HepG2 (cell line): ENCODE results near the gene CGA. TPM values are rescaled to one million over a fixed set of nuclear protein-coding genes. Genes with fewer than 3 reads are reported as not detected.
A peak's percentile ranks its signal among the peaks of the same experiment; 100 is the strongest.

ENCODE experiments used
- ASH2L ChIP-seq: fragments of 300-600, 200-600 bp; sonication (generic); IDR thresholded peaks from 2 replicates; pipeline ENCODE4 v1.7.0; 2017; ENCODE audit warnings: low read depth, mild to moderate bottlenecking, moderate library complexity, mixed read lengths, low read length; ENCODE audit not compliant: insufficient read length
- CEBPG ChIP-seq: IDR thresholded peaks from 2 replicates; pipeline ENCODE4 v1.6.1; 2016
- E2F5 ChIP-seq: sonication (generic); formaldehyde crosslinking; conservative IDR thresholded peaks from 2 replicates; pipeline ENCODE4 v1.4.0; 2020; ENCODE audit warnings: missing genetic modification reagents
- FOXO1 ChIP-seq: sonication (generic); formaldehyde crosslinking; IDR thresholded peaks from 2 replicates; pipeline ENCODE4 v1.4.0; 2020; ENCODE audit warnings: missing genetic modification reagents
- FUBP1 ChIP-seq: sonication (generic); formaldehyde crosslinking; IDR thresholded peaks from 2 replicates; pipeline ENCODE4 v1.5.1; 2020; ENCODE audit warnings: missing genetic modification reagents, mild to moderate bottlenecking, borderline replicate concordance
- MTERF4 ChIP-seq: sonication (generic); formaldehyde crosslinking; IDR thresholded peaks from 2 replicates; pipeline ENCODE4 v1.8.0; 2023; ENCODE audit warnings: mild to moderate bottlenecking, missing genetic modification reagents
- NCOA2 ChIP-seq: sonication (generic); formaldehyde crosslinking; IDR thresholded peaks from 2 replicates; pipeline ENCODE4 v1.8.0; 2022; ENCODE audit warnings: inconsistent platforms
- PRPF4 ChIP-seq: fragments of 200-400 bp; formaldehyde crosslinking; IDR thresholded peaks from 2 replicates; pipeline ENCODE4 v1.6.1; 2016; ENCODE audit warnings: low read length, low read depth; ENCODE audit not compliant: poor library complexity, severe bottlenecking
- RARA ChIP-seq: IDR thresholded peaks from 2 replicates; pipeline ENCODE4 v1.6.1; 2016; ENCODE audit warnings: missing genetic modification reagents, missing compliant biosample characterization
- SAP130 ChIP-seq: IDR thresholded peaks from 2 replicates; pipeline ENCODE4 v1.6.1; 2016; ENCODE audit warnings: low read depth
- SNAPC5 ChIP-seq: sonication (generic); formaldehyde crosslinking; IDR thresholded peaks from 2 replicates; pipeline ENCODE4 v1.8.1; 2023; ENCODE audit warnings: mild to moderate bottlenecking, missing genetic modification reagents, borderline replicate concordance
- XRCC5 ChIP-seq: fragments of 200-400 bp; formaldehyde crosslinking; optimal IDR thresholded peaks from 2 replicates; pipeline ENCODE3; 2017; ENCODE audit warnings: mild to moderate bottlenecking, low read length
- ZBTB1 ChIP-seq: sonication (generic); formaldehyde crosslinking; IDR thresholded peaks from 2 replicates; pipeline ENCODE4 v1.4.0; 2020; ENCODE audit warnings: missing genetic modification reagents, borderline replicate concordance
- ZNF24 ChIP-seq: fragments of 450-650 bp; IDR thresholded peaks from 2 replicates; pipeline ENCODE4 v1.6.1; 2017; ENCODE audit warnings: antibody characterized with exemption, mild to moderate bottlenecking
- ZNF367 ChIP-seq: sonication (generic); formaldehyde crosslinking; IDR thresholded peaks from 2 replicates; pipeline ENCODE4 v1.4.0; 2020; ENCODE audit warnings: missing genetic modification reagents, borderline replicate concordance
- ZNF451 ChIP-seq: sonication (generic); formaldehyde crosslinking; IDR thresholded peaks from 2 replicates; pipeline ENCODE4 v1.5.0; 2020; ENCODE audit warnings: mild to moderate bottlenecking, missing genetic modification reagents
- ZNF503 ChIP-seq: sonication (generic); formaldehyde crosslinking; IDR thresholded peaks from 2 replicates; pipeline ENCODE4 v1.4.0; 2020; ENCODE audit warnings: missing genetic modification reagents
- ZNF619 ChIP-seq: sonication (generic); formaldehyde crosslinking; IDR thresholded peaks from 2 replicates; pipeline ENCODE4 v1.4.0; 2020; ENCODE audit warnings: mild to moderate bottlenecking, missing genetic modification reagents
- ZNF687 ChIP-seq: sonication (generic); formaldehyde crosslinking; IDR thresholded peaks from 2 replicates; pipeline ENCODE4 v1.5.1; 2020; ENCODE audit warnings: mild to moderate bottlenecking, missing genetic modification reagents, moderate library complexity
- ZNF703 ChIP-seq: sonication (generic); formaldehyde crosslinking; IDR thresholded peaks from 2 replicates; pipeline ENCODE4 v1.5.1; 2020; ENCODE audit warnings: missing genetic modification reagents, mild to moderate bottlenecking, moderate library complexity, borderline replicate concordance
- ZNF746 ChIP-seq: sonication (generic); formaldehyde crosslinking; IDR thresholded peaks from 2 replicates; pipeline ENCODE4 v1.8.0; 2022; ENCODE audit warnings: mild to moderate bottlenecking, missing genetic modification reagents
- ZSCAN31 ChIP-seq: sonication (generic); formaldehyde crosslinking; IDR thresholded peaks from 2 replicates; pipeline ENCODE4 v1.5.0; 2020; ENCODE audit warnings: low read depth, mild to moderate bottlenecking, missing genetic modification reagents
- polyA plus RNA-seq, 8 experiments: library from polyadenylated mRNA; depleted of rRNA in 3 of 8; stranded (reverse) in 7 of 8; unstranded in 1 of 8; fragments of >200 nt; fragmentation: Illumina TruSeq in 4 of 8; extraction: Trizol in 4 of 8; gene quantifications; 2 replicates each; pipeline versions ENCODE4 v1.2.1 to v1.2.3, GENCODE V29; 2011 to 2016; ENCODE audit warnings: low read depth in 4 of 8, missing spikeins in 1 of 8, mixed read lengths in 1 of 8; ENCODE audit not compliant: insufficient read depth in 1 of 8
- total RNA-seq, 5 experiments: library from RNA; depleted of rRNA; stranded (reverse); fragments of >200 nt; fragmentation: Illumina TruSeq; extraction: Trizol; gene quantifications; 2 replicates each; pipeline ENCODE4 v1.2.3, GENCODE V29; 2016; ENCODE audit warnings: low read depth in 1 of 5

The CGA gene
- total and polyA plus RNA-seq, 2 of the 13 experiments (the other 11 are each of a cell fraction or from before 2014, with no cell fraction given) = 0.09 TPM; not detected in 1

- TF ChIP-seq NCOA2 (CRISPR knock-in tag) = peak; percentile 71
- no peak for TF ChIP-seq SNAPC5 (CRISPR knock-in tag)
- TF ChIP-seq ZNF451 (CRISPR knock-in tag) = no peak
- no peak for TF ChIP-seq ZNF703
- no peak for TF ChIP-seq XRCC5
- peak; percentile 66; the same call in 1 of the 2 replicates for TF ChIP-seq FOXO1
- TF ChIP-seq ASH2L = no peak
- no peak for TF ChIP-seq ZNF746 (CRISPR knock-in tag)
- no peak for TF ChIP-seq ZNF367
- TF ChIP-seq ZNF687 (CRISPR knock-in tag) = no peak
- no peak for TF ChIP-seq ZSCAN31 (CRISPR knock-in tag)
- TF ChIP-seq PRPF4 = no peak
- TF ChIP-seq ZNF503 (CRISPR knock-in tag) = peak; percentile 72
- 0 out of 2 replicates have a peak, but pooled peaks have one; percentile 35 for TF ChIP-seq CEBPG (CRISPR knock-in tag)
- no peak for TF ChIP-seq MTERF4
- TF ChIP-seq ZNF619 (CRISPR knock-in tag) = no peak
- peak; percentile 67 for TF ChIP-seq SAP130 (CRISPR knock-in tag)
- no peak for TF ChIP-seq FUBP1 (CRISPR knock-in tag)
- peak; percentile 52 for TF ChIP-seq RARA (CRISPR knock-in tag)
- no peak for TF ChIP-seq ZBTB1 (CRISPR knock-in tag)
- no peak for TF ChIP-seq ZNF24
- TF ChIP-seq E2F5 (CRISPR knock-in tag) = no peak
Observed at GRCh38 chr6:87099472-87099871, 4.6 kb upstream of the CGA start (continued).
